ENCODE data around the gene ST6GAL1. TPM values are rescaled to one million over a fixed set of nuclear protein-coding genes. Genes with fewer than 3 reads are reported as not detected.

The ST6GAL1 gene
- total RNA-seq, 1 experiment from 2014 or later: 25.6 TPM

DNA sequence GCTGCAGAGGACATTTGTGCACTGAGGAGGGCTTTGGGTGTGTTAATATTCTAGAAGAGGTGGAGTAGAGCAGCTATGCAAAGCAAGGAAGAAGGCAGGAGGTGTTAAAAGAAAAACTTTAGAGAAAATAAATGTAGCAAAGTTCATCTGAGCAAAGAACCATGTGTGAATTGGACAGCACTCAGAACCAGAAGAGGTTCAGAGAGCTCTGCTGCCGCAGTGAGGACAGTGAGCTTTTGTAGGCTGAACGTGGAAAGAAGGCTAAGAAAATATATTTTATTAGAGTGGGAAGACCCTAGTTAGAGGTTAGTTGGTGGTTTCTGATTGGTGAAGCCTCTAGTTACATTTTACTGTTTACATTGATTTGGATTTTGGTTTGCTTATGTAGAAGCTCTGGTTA is 50.7 kb downstream of the ST6GAL1 start:
- BruUV-seq (replicated peaks): no TSS peak
- Histone ChIP-seq H3K4me3 (no peak overlapping the region), H3K9me2 (ENCODE audit: insufficient read depth) (no peaks in the 10 kb centered on the region), H3K4me2 (no peak overlapping the region), H3K9me3 (ENCODE audit: insufficient read depth, low read depth) (no peaks in the 10 kb centered on the region), H3K27ac (no peak overlapping the region), H3K36me3 (ENCODE audit: low read depth) (no peaks in the 10 kb centered on the region), H3K4me1 (replicated peaks; ENCODE audit: insufficient read depth) (peaks cover 29% of the 10 kb centered on the region), H3K79me2 (ENCODE audit: low read depth) (no peaks in the 10 kb centered on the region), H3F3A (ENCODE audit: insufficient read depth, low read depth) (peaks cover 15% of the 10 kb centered on the region), H4K20me1 (ENCODE audit: insufficient read depth) (no peaks in the 10 kb centered on the region), H3K27me3 (ENCODE audit: insufficient read depth, low read depth) (no peaks in the 10 kb centered on the region), H2AFZ (no peak overlapping the region)
- no peak for TF ChIP-seq EZH2 (IDR thresholded peaks at IDR 0.05; ENCODE audit: low read depth)
- TF ChIP-seq, protein P1, sequence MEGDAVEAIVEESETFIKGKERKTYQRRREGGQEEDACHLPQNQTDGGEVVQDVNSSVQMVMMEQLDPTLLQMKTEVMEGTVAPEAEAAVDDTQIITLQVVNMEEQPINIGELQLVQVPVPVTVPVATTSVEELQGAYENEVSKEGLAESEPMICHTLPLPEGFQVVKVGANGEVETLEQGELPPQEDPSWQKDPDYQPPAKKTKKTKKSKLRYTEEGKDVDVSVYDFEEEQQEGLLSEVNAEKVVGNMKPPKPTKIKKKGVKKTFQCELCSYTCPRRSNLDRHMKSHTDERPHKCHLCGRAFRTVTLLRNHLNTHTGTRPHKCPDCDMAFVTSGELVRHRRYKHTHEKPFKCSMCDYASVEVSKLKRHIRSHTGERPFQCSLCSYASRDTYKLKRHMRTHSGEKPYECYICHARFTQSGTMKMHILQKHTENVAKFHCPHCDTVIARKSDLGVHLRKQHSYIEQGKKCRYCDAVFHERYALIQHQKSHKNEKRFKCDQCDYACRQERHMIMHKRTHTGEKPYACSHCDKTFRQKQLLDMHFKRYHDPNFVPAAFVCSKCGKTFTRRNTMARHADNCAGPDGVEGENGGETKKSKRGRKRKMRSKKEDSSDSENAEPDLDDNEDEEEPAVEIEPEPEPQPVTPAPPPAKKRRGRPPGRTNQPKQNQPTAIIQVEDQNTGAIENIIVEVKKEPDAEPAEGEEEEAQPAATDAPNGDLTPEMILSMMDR (conservative IDR thresholded peaks at IDR 0.05): no peak
- no peak for DNase-seq
- intact Hi-C loops (cut with micrococcal nuclease; ENCODE audit: unreplicated experiment): no loop called here
- ChIA-PET POLR2A (ENCODE audit: unreplicated experiment) (no interaction called here), CTCF (no interaction called here)

DNA sequence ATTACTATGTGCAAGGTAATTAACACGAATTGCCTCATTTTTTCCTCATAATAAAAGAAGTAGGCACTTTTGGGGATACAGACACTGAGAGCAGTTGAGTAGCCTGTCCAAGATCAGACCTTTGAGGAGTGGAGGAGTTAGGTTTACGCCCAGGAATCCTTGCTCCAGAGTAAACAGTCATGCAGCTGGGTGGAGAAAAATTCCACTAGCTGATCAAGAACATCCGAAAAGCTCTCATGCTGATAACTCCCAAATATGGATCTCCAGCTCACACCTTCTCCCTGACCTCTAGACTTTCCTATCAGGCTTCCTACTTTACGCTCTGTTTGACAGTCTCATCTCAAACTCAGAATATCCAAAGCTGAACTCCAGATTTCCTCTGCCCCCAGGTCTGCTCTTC is 53.3 kb downstream of the ST6GAL1 start:
- TF ChIP-seq, protein P1 (conservative IDR thresholded peaks at IDR 0.05): no peak
- TF ChIP-seq EZH2 (IDR thresholded peaks at IDR 0.05; ENCODE audit: low read depth): no peak
- CTCF ChIA-PET: no interaction called here
- Histone ChIP-seq H3K4me2 (no peak overlapping the region), H4K20me1 (ENCODE audit: insufficient read depth) (no peaks in the 10 kb centered on the region), H3K9me3 (ENCODE audit: insufficient read depth, low read depth) (no peaks in the 10 kb centered on the region), H2AFZ (no peak overlapping the region), H3K27ac (no peak overlapping the region), H3F3A (ENCODE audit: insufficient read depth, low read depth) (peaks cover 15% of the 10 kb centered on the region), H3K4me3 (no peak overlapping the region), H3K4me1 (replicated peaks; ENCODE audit: insufficient read depth) (peaks cover 34% of the 10 kb centered on the region), H3K79me2 (ENCODE audit: low read depth) (no peaks in the 10 kb centered on the region), H3K36me3 (ENCODE audit: low read depth) (no peaks in the 10 kb centered on the region), H3K27me3 (ENCODE audit: insufficient read depth, low read depth) (no peaks in the 10 kb centered on the region), H3K9me2 (ENCODE audit: insufficient read depth) (no peaks in the 10 kb centered on the region)
- intact Hi-C loops (cut with micrococcal nuclease; ENCODE audit: unreplicated experiment): no loop called here
- BruUV-seq (replicated peaks): no TSS peak
- POLR2A ChIA-PET (ENCODE audit: unreplicated experiment): interaction anchor here (0.7 kb wide), 1 partner anchor 1987 kb away, joined by 3 read pairs; no protein-coding TSS in a partner anchor
- DNase-seq: no peak

DNA sequence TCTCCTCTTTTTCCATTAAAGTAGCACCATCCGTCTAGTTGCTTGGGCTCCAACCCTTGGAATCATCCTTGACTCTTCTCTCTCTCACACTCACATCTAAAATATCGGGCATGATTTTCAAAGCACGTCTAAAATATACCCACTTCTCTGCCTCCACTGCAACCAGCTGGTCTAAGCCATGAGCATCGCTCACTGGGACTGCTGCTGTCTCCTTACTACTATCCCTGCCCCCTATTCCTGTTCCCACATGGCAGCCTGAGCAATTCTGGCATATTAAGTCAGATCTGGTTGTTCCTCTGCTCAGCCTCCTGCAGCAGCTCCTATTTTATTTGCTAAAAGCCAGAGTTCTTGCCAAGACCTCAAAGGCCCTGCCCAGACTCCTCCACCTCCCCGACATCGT is 53.7 kb downstream of the ST6GAL1 start:
- CTCF ChIA-PET: no interaction called here
- no TSS peak for BruUV-seq (replicated peaks)
- H3K27me3 ChIP-seq (ENCODE audit: insufficient read depth, low read depth): no peaks in the 10 kb centered on the region
- no peaks in the 10 kb centered on the region for H3K79me2 ChIP-seq (ENCODE audit: low read depth)
- H2AFZ ChIP-seq: no peak overlapping the region
- intact Hi-C loops (cut with micrococcal nuclease; ENCODE audit: unreplicated experiment): no loop called here
- DNase-seq: no peak
- no peaks in the 10 kb centered on the region for H3K9me2 ChIP-seq (ENCODE audit: insufficient read depth)
- H3K9me3 ChIP-seq (ENCODE audit: insufficient read depth, low read depth): no peaks in the 10 kb centered on the region
- H3K27ac ChIP-seq: no peak overlapping the region
- no peak overlapping the region for H3K4me3 ChIP-seq
- TF ChIP-seq, protein P1 (conservative IDR thresholded peaks at IDR 0.05): no peak
- TF ChIP-seq EZH2 (IDR thresholded peaks at IDR 0.05; ENCODE audit: low read depth): no peak
- no peaks in the 10 kb centered on the region for H4K20me1 ChIP-seq (ENCODE audit: insufficient read depth)
- peaks cover 30% of the 10 kb centered on the region for H3K4me1 ChIP-seq (replicated peaks; ENCODE audit: insufficient read depth)
- H3K36me3 ChIP-seq (ENCODE audit: low read depth): no peaks in the 10 kb centered on the region
- H3F3A ChIP-seq (ENCODE audit: insufficient read depth, low read depth): peaks cover 12% of the 10 kb centered on the region
- no peak overlapping the region for H3K4me2 ChIP-seq
- POLR2A ChIA-PET (ENCODE audit: unreplicated experiment): interaction anchor here (0.7 kb wide), 1 partner anchor 1986 kb away, joined by 3 read pairs; no protein-coding TSS in a partner anchor

Measured in PC-9 (cell line).